Activated CD8-positive, alpha-beta T cell treated with anti-CD3 and anti-CD28 coated beads for 36 hours (primary cell): ENCODE measurements around the gene CARS1. TPM values are rescaled to one million over a fixed set of nuclear protein-coding genes. Genes with fewer than 3 reads are reported as not detected.

Source experiments
- ATAC-seq: fragments of 200-7000 bp; cut with Tn5 transposase; one replicate; pipeline ENCODE4 v1.10.0; 2021; ENCODE audit warnings: mild to moderate bottlenecking, moderate library complexity
- CTCF ChIA-PET: fragments of 350-600 bp; sonication (Branson Sonifier 250); formaldehyde crosslinking; loops from one replicate; lab custom pipeline; 2021; ENCODE audit warnings: antibody characterized with exemption; lab: Charles Lee
- POLR2A ChIA-PET: fragments of 350-600 bp; sonication (Branson Sonifier 250); formaldehyde crosslinking; loops from one replicate; lab custom pipeline; 2021; ENCODE audit warnings: antibody characterized with exemption; lab: Charles Lee
- DNase-seq: peaks from one replicate; pipeline ENCODE4 v3.0.0-alpha.2; 2020
- H3K27ac Mint-ChIP-seq: one replicate; pipeline ENCODE4 v1.8.0; 2021; ENCODE audit warnings: mild to moderate bottlenecking, mixed read lengths
- H3K27me3 Mint-ChIP-seq: one replicate; pipeline ENCODE4 v1.8.0; 2021; ENCODE audit warnings: mixed read lengths
- H3K36me3 Mint-ChIP-seq: one replicate; pipeline ENCODE4 v1.8.0; 2021; ENCODE audit warnings: low read depth, mixed read lengths
- H3K4me1 Mint-ChIP-seq: one replicate; pipeline ENCODE4 v1.8.0; 2021; ENCODE audit warnings: low read depth, mixed read lengths
- H3K4me3 Mint-ChIP-seq: one replicate; pipeline ENCODE4 v1.8.0; 2021; ENCODE audit warnings: mild to moderate bottlenecking, moderate library complexity, mixed read lengths
- H3K9me3 Mint-ChIP-seq: one replicate; pipeline ENCODE4 v1.8.0; 2021; ENCODE audit warnings: mixed read lengths
- CTCF ChIP-seq: fragments of 200-600 bp; IDR thresholded peaks from one replicate; pipeline ENCODE4 v1.8.0; 2022; ENCODE audit warnings: antibody characterized with exemption, mild to moderate bottlenecking
- intact Hi-C: fragments of 100-400 bp; cut with micrococcal nuclease; formaldehyde crosslinking; loops from one replicate; pipeline ENCODE4 v1.10.0; 2022
- total RNA-seq, 2 experiments: library from RNA; stranded (reverse); gene quantifications; one replicate each; pipeline ENCODE4 v1.2.3, GENCODE V29; 2021

The CARS1 gene
- total RNA-seq, 2 experiments from 2014 or later: 82.7 to 88.2 TPM

GRCh38 chr11:3058753-3059664 is 1.8 kb upstream of the CARS1 start:
- intact Hi-C loops: no loop called here
- ATAC-seq (no peak), DNase-seq (no peak)
- Mint-ChIP-seq H3K4me3 (peak overlapping the region; percentile 40), H3K9me3 (no peaks in the 10 kb centered on the region), H3K4me1 (peaks cover 26% of the 10 kb centered on the region), H3K27me3 (peaks cover 4% of the 10 kb centered on the region), H3K27ac (no peak overlapping the region), H3K36me3 (peaks cover 12% of the 10 kb centered on the region)
- CTCF ChIA-PET: interaction anchor here (1.3 to 1.5 kb wide), 2 partner anchors 33 to 86 kb away, joined by 3 to 4 read pairs; no protein-coding TSS in a partner anchor
- POLR2A ChIA-PET: interaction anchor here (1.0 kb wide), 1 partner anchor 22 kb away, joined by 3 read pairs; no protein-coding TSS in a partner anchor
- TF ChIP-seq CTCF: no peak

GRCh38 chr11:3056296-3057068 is 741 bp downstream of the CARS1 start:
- peak overlapping the region; percentile 90 for H3K27ac Mint-ChIP-seq
- H3K27me3 Mint-ChIP-seq: peaks cover 1% of the 10 kb centered on the region
- ATAC-seq (no peak), DNase-seq (peak; percentile 70)
- H3K4me1 Mint-ChIP-seq: peaks cover 40% of the 10 kb centered on the region
- no peaks in the 10 kb centered on the region for H3K9me3 Mint-ChIP-seq
- TF ChIP-seq CTCF: no peak
- H3K4me3 Mint-ChIP-seq: peak overlapping the region; percentile 91
- ChIA-PET POLR2A (interaction anchor here (1.0 to 2.1 kb wide), 7 partner anchors 10 to 755 kb away, joined by 3 to 9 read pairs (median 4); partner anchors contain the start of genes C11orf21 and TSPAN32), CTCF (interaction anchor here (0.9 to 2.0 kb wide), 4 partner anchors 18 to 66 kb away, joined by 3 to 11 read pairs (median 4); no protein-coding TSS in a partner anchor)
- intact Hi-C loops: no loop called here
- peaks cover 20% of the 10 kb centered on the region for H3K36me3 Mint-ChIP-seq

GRCh38 chr11:3055891-3056290 is 1.3 kb downstream of the CARS1 start:
- H3K4me3 Mint-ChIP-seq: peak overlapping the region; percentile 91
- no peak for TF ChIP-seq CTCF
- no peaks in the 10 kb centered on the region for H3K9me3 Mint-ChIP-seq
- peaks cover 22% of the 10 kb centered on the region for H3K36me3 Mint-ChIP-seq
- H3K27me3 Mint-ChIP-seq: no peaks in the 10 kb centered on the region
- peak overlapping the region; percentile 84 for H3K27ac Mint-ChIP-seq
- CTCF ChIA-PET: interaction anchor here (2.0 kb wide), 2 partner anchors 35 to 66 kb away, joined by 5 to 11 read pairs; no protein-coding TSS in a partner anchor
- intact Hi-C loops: no loop called here
- DNase-seq (no peak), ATAC-seq (no peak)
- POLR2A ChIA-PET: interaction anchor here (0.9 to 2.1 kb wide), 4 partner anchors 11 to 114 kb away, joined by 3 to 9 read pairs (median 4); no protein-coding TSS in a partner anchor
- peaks cover 44% of the 10 kb centered on the region for H3K4me1 Mint-ChIP-seq

- DNase-seq (no peak), ATAC-seq (no peak)
- CTCF ChIA-PET: interaction anchor here (3.3 kb wide), 1 partner anchor 39 kb away, joined by 16 read pairs; no protein-coding TSS in a partner anchor
- POLR2A ChIA-PET: interaction anchor here (2.1 kb wide), 1 partner anchor 38 kb away, joined by 5 read pairs; no protein-coding TSS in a partner anchor
- Mint-ChIP-seq H3K9me3 (no peaks in the 10 kb centered on the region), H3K27me3 (no peaks in the 10 kb centered on the region), H3K4me1 (peaks cover 60% of the 10 kb centered on the region), H3K27ac (peak overlapping the region; percentile 12), H3K4me3 (no peak overlapping the region), H3K36me3 (peaks cover 22% of the 10 kb centered on the region)
- TF ChIP-seq CTCF: no peak
- intact Hi-C loops: no loop called here
Observed at GRCh38 chr11:3052567-3052966, 4.7 kb downstream of the CARS1 start.
